Body of pancreas (tissue), 4 donors: ENCODE measurements around the gene KIF5A.

Experiments
- CTCF ChIP-seq, 7 experiments: fragments of 450-650 bp in 4 of 7; fragments of 200-600 bp in 3 of 7; sonication (generic) in 3 of 7; IDR thresholded peaks; one replicate each; pipeline ENCODE4 v1.5.1; 2016 to 2019; ENCODE audit warnings: antibody characterized with exemption in 7 of 7
- POLR2A ChIP-seq, 3 donors: fragments of 450-650 bp; IDR thresholded peaks; one replicate each; pipeline ENCODE4 v1.6.1; 2016; ENCODE audit warnings: antibody characterized with exemption in 3 of 3, mild to moderate bottlenecking in 2 of 3

GRCh38 chr12:57571926-57572762, 22.3 kb downstream of the KIF5A start:
- TF ChIP-seq CTCF (IDR thresholded peaks at IDR 0.05) (no peak), POLR2A (IDR thresholded peaks at IDR 0.05) (no peak)
